Mesenchymal stem cell (in vitro differentiated cells and primary cell): ENCODE data around the gene SMC1B.
A peak's percentile ranks its signal among the peaks of the same experiment; 100 is the strongest.

Source experiments
- DNase-seq: peaks from one replicate; pipeline ENCODE4 v3.0.0-alpha.2; 2013
- H2AFZ ChIP-seq: one replicate; pipeline ENCODE4 v1.6.1; 2013; ENCODE audit warnings: low read depth, mild to moderate bottlenecking, control low read depth, inconsistent platforms, low read length, moderate library complexity
- H2AK5ac ChIP-seq: 2 replicates; pipeline ENCODE4 v1.6.1; 2013; ENCODE audit warnings: low read length, moderate library complexity, mild to moderate bottlenecking, inconsistent platforms; ENCODE audit not compliant: severe bottlenecking
- H2BK120ac ChIP-seq: one replicate; pipeline ENCODE4 v1.6.1; 2013; ENCODE audit warnings: low read depth, mild to moderate bottlenecking, inconsistent platforms, low read length, moderate library complexity
- H2BK12ac ChIP-seq, 2 experiments: one replicate each; pipeline ENCODE4 v1.6.1; 2013; ENCODE audit warnings: inconsistent platforms in 2 of 2, low read length in 2 of 2, mild to moderate bottlenecking in 2 of 2, moderate library complexity in 2 of 2, control low read depth in 1 of 2
- H2BK15ac ChIP-seq: one replicate; pipeline ENCODE4 v1.6.1; 2013; ENCODE audit warnings: mild to moderate bottlenecking, low read depth, inconsistent platforms; ENCODE audit not compliant: poor library complexity, severe bottlenecking
- H2BK5ac ChIP-seq: 2 replicates; pipeline ENCODE4 v1.6.1; 2013; ENCODE audit warnings: low read depth, mild to moderate bottlenecking, low read length, control low read depth, inconsistent platforms; ENCODE audit not compliant: poor library complexity, severe bottlenecking
- H3K14ac ChIP-seq, 2 experiments: one replicate each; pipeline ENCODE4 v1.6.1; 2013; ENCODE audit warnings: inconsistent platforms in 2 of 2, low read length in 2 of 2, control low read depth in 1 of 2, mild to moderate bottlenecking in 1 of 2, moderate library complexity in 1 of 2
- H3K18ac ChIP-seq, 2 experiments: one replicate each; pipeline ENCODE4 v1.6.1; 2013; ENCODE audit warnings: inconsistent platforms in 2 of 2, low read length in 2 of 2, control low read depth in 1 of 2, low read depth in 1 of 2, mild to moderate bottlenecking in 1 of 2
- H3K23ac ChIP-seq, 2 experiments: one replicate each; pipeline ENCODE4 v1.6.1; 2013; ENCODE audit warnings: inconsistent platforms in 2 of 2, low read length in 2 of 2, mild to moderate bottlenecking in 2 of 2, moderate library complexity in 2 of 2, control low read depth in 1 of 2
- H3K27ac ChIP-seq: 2 replicates; pipeline ENCODE4 v1.5.1; 2013; ENCODE audit warnings: mild to moderate bottlenecking, moderate library complexity, low read length, control low read depth, inconsistent platforms; ENCODE audit not compliant: poor library complexity, severe bottlenecking
- H3K27me3 ChIP-seq, 2 experiments: 2 replicates each; pipeline versions ENCODE4 v1.6.1 to v1.7.0; 2013; ENCODE audit warnings: low read length in 2 of 2, mild to moderate bottlenecking in 2 of 2, moderate library complexity in 2 of 2, control low read depth in 1 of 2, inconsistent platforms in 1 of 2; ENCODE audit not compliant: control insufficient read depth in 1 of 2, insufficient read depth in 1 of 2
- H3K36me3 ChIP-seq, 2 experiments: 2 replicates each; pipeline versions ENCODE4 v1.6.1 to v1.7.0; 2013; ENCODE audit warnings: low read length in 2 of 2, control low read depth in 1 of 2, inconsistent platforms in 1 of 2, low read depth in 1 of 2, mild to moderate bottlenecking in 1 of 2; ENCODE audit not compliant: insufficient read depth in 2 of 2, control insufficient read depth in 1 of 2
- H3K4ac ChIP-seq, 2 experiments: one replicate each; pipeline ENCODE4 v1.6.1; 2013; ENCODE audit warnings: inconsistent platforms in 2 of 2, low read length in 2 of 2, mild to moderate bottlenecking in 2 of 2, moderate library complexity in 2 of 2, control low read depth in 1 of 2, low read depth in 1 of 2
- H3K4me1 ChIP-seq: 2 replicates; pipeline ENCODE4 v1.6.1; 2013; ENCODE audit warnings: low read depth, low read length, control low read depth; ENCODE audit not compliant: control insufficient read depth, insufficient read depth
- H3K4me2 ChIP-seq: 2 replicates; pipeline ENCODE4 v1.6.1; 2013; ENCODE audit warnings: low read length, mild to moderate bottlenecking, inconsistent platforms; ENCODE audit not compliant: poor library complexity, severe bottlenecking
- H3K4me3 ChIP-seq, 2 experiments: 2 replicates each; pipeline versions ENCODE4 v1.5.1 to v1.7.0; 2013; ENCODE audit warnings: low read length in 2 of 2, mild to moderate bottlenecking in 2 of 2, control low read depth in 1 of 2, low read depth in 1 of 2; ENCODE audit not compliant: insufficient read depth in 1 of 2
- H3K79me1 ChIP-seq: replicated peaks from 2 replicates; pipeline ENCODE4 v1.6.1; 2013; ENCODE audit warnings: mild to moderate bottlenecking, control low read depth, low read length, inconsistent platforms; ENCODE audit not compliant: poor library complexity, severe bottlenecking
- H3K9ac ChIP-seq: 2 replicates; pipeline ENCODE4 v1.7.0; 2013; ENCODE audit warnings: mild to moderate bottlenecking, low read length, moderate library complexity
- H3K9me3 ChIP-seq: 2 replicates; pipeline ENCODE4 v1.7.0; 2013; ENCODE audit warnings: mild to moderate bottlenecking, low read length; ENCODE audit not compliant: control insufficient read depth
- H4K8ac ChIP-seq: one replicate; pipeline ENCODE4 v1.6.1; 2013; ENCODE audit warnings: inconsistent platforms, mild to moderate bottlenecking, low read length, moderate library complexity
- H4K91ac ChIP-seq: one replicate; pipeline ENCODE4 v1.6.1; 2013; ENCODE audit warnings: mild to moderate bottlenecking, low read length, inconsistent platforms
- WGBS: methylation state at CpG from one replicate; pipeline ENCODE4 v1.1.7; 2013; ENCODE audit warnings: mixed read lengths; 5-methylcytosine and 5-hydroxymethylcytosine counted together

The SMC1B gene

DNA sequence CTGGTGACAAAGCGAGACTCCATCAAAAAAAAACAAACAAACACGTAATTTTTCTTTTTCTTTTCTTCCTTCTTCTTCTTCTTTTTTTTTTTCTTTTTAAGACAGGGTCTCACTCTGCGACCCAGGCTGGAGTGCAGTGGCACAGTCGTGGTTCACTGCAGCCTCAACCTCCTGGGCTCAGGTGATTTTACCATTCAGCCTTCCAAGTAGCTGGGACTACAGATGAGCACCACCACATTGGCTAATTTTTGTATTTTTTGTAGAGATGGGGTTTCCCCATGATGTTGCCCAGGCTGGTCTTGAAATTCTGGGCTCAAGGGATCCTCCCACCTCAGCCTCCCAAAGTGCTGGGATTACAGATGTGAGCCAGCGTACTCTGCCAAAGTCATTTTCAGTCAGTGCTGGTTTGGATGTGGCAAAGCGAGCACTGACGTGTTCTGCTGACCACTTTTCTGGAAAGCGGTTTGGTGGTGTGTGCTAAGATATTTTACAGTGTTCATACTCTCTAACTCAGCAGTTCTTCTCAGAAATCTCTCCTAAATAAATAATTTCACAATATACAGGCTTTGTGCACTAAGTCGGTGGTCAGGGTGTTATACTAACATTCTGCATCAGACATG is 92.9 kb downstream of the SMC1B start:
- no peak overlapping the region for H2BK120ac ChIP-seq
- no peak overlapping the region for H4K91ac ChIP-seq
- H3K23ac ChIP-seq, result no peak overlapping the region
- no peak overlapping the region for H2AFZ ChIP-seq
- H3K9me3 ChIP-seq, result no peaks in the 10 kb centered on the region
- H3K27me3 ChIP-seq, result no peaks in the 10 kb centered on the region
- H2BK5ac ChIP-seq, result no peak overlapping the region
- H3K36me3 ChIP-seq, result peaks cover 19 to 33% of the 10 kb centered on the region in 2 experiments
- no peak overlapping the region for H3K14ac ChIP-seq
- 88% methylated on average over 6 of the region's 9 CpGs for WGBS
- no peak overlapping the region for H4K8ac ChIP-seq
- peak overlapping the region; percentile 16 for H3K9ac ChIP-seq
- H2BK15ac ChIP-seq, result no peak overlapping the region
- H2AK5ac ChIP-seq, result no peak overlapping the region
- no peak overlapping the region for H3K27ac ChIP-seq
- DNase-seq, result no peak
- H3K4me3 ChIP-seq, result no peak overlapping the region
- no peak overlapping the region for H3K4ac ChIP-seq
- peaks cover 11% of the 10 kb centered on the region for H3K4me1 ChIP-seq
- peaks cover 35% of the 10 kb centered on the region for H3K79me1 ChIP-seq
- H3K18ac ChIP-seq, result no peak overlapping the region
- H3K4me2 ChIP-seq, result no peak overlapping the region
- H2BK12ac ChIP-seq, result no peak overlapping the region

- Histone ChIP-seq H3K4me2 (no peak overlapping the region), H3K4me3 (no peak overlapping the region), H3K27me3 (no peaks in the 10 kb centered on the region), H2BK15ac (no peak overlapping the region), H3K36me3 (peaks cover 15 to 26% of the 10 kb centered on the region in 2 experiments), H3K4ac (no peak overlapping the region), H2AK5ac (no peak overlapping the region), H3K14ac (no peak overlapping the region), H4K8ac (no peak overlapping the region), H3K9me3 (no peaks in the 10 kb centered on the region), H3K79me1 (peaks cover 37% of the 10 kb centered on the region), H3K23ac (no peak overlapping the region), H2BK12ac (peak overlapping the region in 1 of 2 experiments; percentile 29), H3K18ac (no peak overlapping the region), H2BK5ac (no peak overlapping the region), H3K27ac (peak overlapping the region; percentile 20), H3K9ac (peak overlapping the region; percentile 83), H2AFZ (no peak overlapping the region), H3K4me1 (peaks cover 11% of the 10 kb centered on the region), H2BK120ac (no peak overlapping the region), H4K91ac (no peak overlapping the region)
- DNase-seq, result peak; percentile 29
- 76% methylated on average over 5 of the region's 5 CpGs for WGBS
These were observed 94.1 kb downstream of the SMC1B start for GRCh38 chr22:45319324-45319685.

DNA sequence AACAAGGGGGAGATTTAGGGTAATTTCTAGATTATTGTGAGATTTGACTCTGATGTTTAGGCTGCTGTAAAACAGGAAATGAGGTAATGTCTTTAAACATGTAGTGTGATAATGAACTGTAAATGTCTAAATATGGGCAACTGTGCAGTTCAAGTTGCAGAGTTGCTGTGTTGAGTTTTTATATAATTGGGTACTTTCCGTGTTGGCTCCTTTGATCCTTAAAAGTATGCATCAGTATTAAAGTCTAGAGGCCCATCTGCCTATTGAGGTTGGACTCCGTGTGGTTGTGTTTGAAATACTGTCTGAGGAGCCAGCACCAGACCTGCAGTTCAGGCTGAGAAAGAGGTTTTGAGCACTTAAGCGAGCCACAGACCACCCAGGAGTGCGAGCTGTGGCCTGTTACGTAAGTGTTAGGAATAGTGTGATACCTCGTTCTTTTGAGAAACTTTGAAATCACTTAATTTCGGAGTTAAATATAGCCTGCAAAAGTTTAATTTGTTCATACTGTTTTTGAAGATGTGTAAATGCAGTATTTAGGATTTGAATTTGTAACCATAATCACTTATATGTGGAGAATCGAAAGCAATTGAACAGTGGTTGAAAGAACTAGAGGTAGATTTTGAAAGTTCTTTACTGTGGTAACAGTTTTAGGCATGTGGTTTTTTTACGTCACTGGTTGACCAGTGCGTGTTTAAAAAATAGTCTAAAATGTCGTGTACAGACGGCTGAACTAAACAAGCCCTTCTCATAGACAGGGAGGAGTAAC is 94.7 kb downstream of the SMC1B start:
- H3K4me1 ChIP-seq, result peaks cover 11% of the 10 kb centered on the region
- H3K27me3 ChIP-seq, result no peaks in the 10 kb centered on the region
- no peak overlapping the region for H2AK5ac ChIP-seq
- no peak overlapping the region for H3K23ac ChIP-seq
- no peak overlapping the region for H2BK15ac ChIP-seq
- peak overlapping the region; percentile 83 for H3K9ac ChIP-seq
- 73% methylated on average over 12 of the region's 12 CpGs for WGBS
- H2BK120ac ChIP-seq, result no peak overlapping the region
- no peak overlapping the region for H2BK5ac ChIP-seq
- H3K4me2 ChIP-seq, result peak overlapping the region; percentile 31
- peaks cover 37% of the 10 kb centered on the region for H3K79me1 ChIP-seq
- peak overlapping the region; percentile 75 for H3K27ac ChIP-seq
- peaks cover 10 to 20% of the 10 kb centered on the region in 2 experiments for H3K36me3 ChIP-seq
- H2AFZ ChIP-seq, result no peak overlapping the region
- H4K91ac ChIP-seq, result no peak overlapping the region
- H4K8ac ChIP-seq, result no peak overlapping the region
- DNase-seq, result peak; percentile 88
- H3K4me3 ChIP-seq, result peak overlapping the region in 1 of 2 experiments; percentile 50
- no peak overlapping the region for H3K18ac ChIP-seq
- no peak overlapping the region for H2BK12ac ChIP-seq
- H3K4ac ChIP-seq, result no peak overlapping the region
- no peaks in the 10 kb centered on the region for H3K9me3 ChIP-seq
- no peak overlapping the region for H3K14ac ChIP-seq

GRCh38 chr22:45318168-45318557 is 95.2 kb downstream of the SMC1B start:
- Histone ChIP-seq H2BK120ac (no peak overlapping the region), H3K36me3 (peaks cover 4 to 15% of the 10 kb centered on the region in 2 experiments), H3K4me2 (peak overlapping the region; percentile 31), H2AFZ (no peak overlapping the region), H3K9ac (peak overlapping the region; percentile 83), H3K4ac (no peak overlapping the region), H3K27ac (peak overlapping the region; percentile 75), H3K4me1 (peaks cover 11% of the 10 kb centered on the region), H3K27me3 (no peaks in the 10 kb centered on the region), H4K91ac (no peak overlapping the region), H2BK5ac (no peak overlapping the region), H4K8ac (no peak overlapping the region), H2BK15ac (no peak overlapping the region), H3K18ac (no peak overlapping the region), H3K9me3 (no peaks in the 10 kb centered on the region), H3K14ac (no peak overlapping the region), H2AK5ac (peak overlapping the region; percentile 11), H3K79me1 (peaks cover 32% of the 10 kb centered on the region), H2BK12ac (no peak overlapping the region), H3K4me3 (peak overlapping the region in 1 of 2 experiments; percentile 50), H3K23ac (no peak overlapping the region)
- 17% methylated on average over 8 of the region's 8 CpGs for WGBS
- peak; percentile 97 for DNase-seq
